CD4-positive, alpha-beta T cell treated with Interleukin-2 at 100 ng/mL for 4 hours (primary cell): ENCODE measurements around the gene SIPA1L3.
"Not testable (repeated sequence)": the region's sequence is repeated elsewhere in the genome, so short reads cannot be mapped to it uniquely, and the experiment has no call there.

Source experiments
- DNase-seq: peaks from one replicate; pipeline ENCODE4 v3.0.0-alpha.2; 2020; ENCODE audit warnings: low spot score

Gene SIPA1L3

DNA sequence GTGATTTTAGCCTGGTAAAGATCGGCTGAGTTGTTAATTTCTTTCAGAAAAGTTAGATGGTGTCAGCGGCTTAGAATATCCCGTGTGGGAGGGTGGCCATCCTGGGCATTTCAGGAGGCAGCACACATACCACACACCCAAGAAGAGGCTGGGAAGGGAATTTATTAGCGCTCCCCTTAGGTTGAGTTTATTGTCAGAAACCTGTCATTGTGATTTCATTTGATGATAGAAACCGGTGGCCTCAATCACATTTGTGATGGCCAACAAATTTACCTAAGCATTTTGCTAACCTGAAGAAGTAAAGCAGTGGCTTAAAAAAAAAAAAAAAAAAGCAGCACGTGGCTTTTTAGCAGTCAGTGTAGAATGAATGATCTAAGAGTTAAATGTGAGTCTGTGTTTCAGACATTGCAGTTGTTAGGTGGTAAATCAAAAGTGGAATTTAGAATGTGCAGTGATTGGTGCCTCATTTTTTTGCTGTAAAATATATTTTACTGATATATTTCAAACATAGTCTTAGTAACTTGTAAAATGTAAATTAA lies 2.7 kb downstream of the SIPA1L3 start:
- DNase-seq: no peak

DNA sequence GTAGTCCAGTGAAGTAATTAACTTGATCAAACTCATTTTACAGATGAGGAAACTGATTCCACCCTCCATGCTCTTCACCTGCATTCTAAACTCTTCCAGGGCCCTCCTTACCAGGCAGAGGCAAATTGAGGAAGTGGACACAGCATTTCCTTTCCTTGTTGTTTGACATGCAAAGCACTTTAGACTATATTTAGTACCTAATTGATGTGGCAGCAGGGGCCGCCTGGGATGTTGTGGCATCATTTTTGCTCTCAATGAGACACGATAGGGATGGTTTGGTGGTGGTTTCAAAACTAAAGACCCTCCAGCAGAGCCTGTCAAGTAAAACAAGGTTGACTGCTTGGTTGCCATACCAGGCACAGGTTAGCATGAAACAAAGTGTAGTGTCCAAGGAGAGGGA lies 7.9 kb downstream of the SIPA1L3 start:
- no peak for DNase-seq

DNA sequence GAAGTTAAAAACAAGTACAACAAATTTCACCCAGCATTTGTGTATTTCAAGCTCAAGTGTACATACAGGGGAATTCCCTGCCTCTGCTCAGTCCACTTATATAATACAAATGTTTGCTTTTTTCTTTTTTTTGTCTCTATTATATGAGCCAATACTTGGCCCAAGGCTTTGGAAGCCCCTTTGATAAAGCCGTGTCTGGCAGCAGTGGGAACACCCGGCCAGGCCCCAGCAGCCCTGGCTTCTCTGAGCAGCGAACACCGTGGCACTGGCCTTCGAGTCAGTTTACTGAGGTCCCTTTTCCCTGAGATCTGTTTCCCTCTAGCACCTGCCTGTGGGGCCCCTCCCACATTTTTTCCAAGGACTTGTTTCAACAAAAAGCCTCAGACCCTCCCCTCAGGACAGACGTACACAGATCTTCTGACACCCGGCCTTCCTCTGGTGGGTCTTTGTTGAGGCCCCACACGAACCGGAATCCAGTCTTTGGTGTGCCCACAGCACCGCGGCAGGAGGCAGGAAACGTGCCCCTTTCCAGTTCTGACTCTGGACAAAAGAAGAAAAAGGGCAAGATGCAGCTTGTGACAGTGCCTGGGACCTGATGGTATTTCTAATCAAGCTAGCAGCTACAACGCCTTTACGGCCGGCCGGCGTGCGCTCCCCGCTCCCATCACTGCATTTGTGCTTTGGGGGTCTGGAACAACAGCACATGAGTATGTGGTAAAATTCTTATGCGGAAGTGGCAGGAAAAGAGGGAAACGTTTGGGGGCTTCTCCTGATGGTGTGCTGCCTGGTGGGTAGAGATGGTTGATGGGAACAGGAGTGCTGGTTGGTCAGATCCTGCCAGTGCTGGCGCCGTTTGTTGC lies 13.8 kb downstream of the SIPA1L3 start:
- no peak for DNase-seq

DNA sequence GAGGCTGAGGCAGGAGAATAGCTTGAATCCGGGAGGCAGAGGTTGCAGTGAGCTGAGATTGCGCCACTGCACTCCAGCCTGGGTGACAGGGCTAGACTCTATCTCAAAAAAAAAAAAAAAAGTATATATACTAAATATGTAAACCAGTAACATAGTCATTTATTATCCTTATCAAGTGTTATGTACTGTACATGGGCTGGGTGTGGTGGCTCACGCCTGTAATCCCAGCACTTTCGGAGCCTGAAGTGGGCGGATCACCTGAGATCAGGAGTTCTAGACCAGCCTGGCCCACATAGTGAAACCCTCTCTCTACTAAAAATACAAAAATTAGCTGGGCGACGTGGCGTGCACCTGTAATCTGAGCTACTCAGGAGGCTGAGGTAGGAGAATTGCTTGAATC lies 17.6 kb downstream of the SIPA1L3 start:
- not testable (repeated sequence) for DNase-seq

DNA sequence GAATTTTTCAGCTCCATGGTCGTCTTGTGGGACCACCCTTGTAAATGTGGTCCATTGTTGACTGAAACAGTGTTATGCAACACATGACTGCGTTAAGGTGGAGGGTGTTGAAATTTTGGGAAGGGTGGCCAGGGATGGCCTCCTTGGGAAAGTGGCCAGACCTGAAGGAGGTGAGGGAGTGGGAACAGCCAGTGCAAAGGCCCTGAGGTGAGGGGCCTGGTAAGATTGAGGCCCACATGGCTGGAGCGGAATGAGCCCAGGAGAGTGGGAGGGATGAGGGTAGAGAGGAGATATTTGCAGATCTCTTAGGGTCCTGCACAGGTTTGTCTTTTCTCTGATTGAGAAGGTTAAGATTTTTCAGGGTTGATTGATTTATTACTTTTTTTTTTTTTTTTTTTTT lies 18.2 kb downstream of the SIPA1L3 start:
- DNase-seq: no peak

DNA sequence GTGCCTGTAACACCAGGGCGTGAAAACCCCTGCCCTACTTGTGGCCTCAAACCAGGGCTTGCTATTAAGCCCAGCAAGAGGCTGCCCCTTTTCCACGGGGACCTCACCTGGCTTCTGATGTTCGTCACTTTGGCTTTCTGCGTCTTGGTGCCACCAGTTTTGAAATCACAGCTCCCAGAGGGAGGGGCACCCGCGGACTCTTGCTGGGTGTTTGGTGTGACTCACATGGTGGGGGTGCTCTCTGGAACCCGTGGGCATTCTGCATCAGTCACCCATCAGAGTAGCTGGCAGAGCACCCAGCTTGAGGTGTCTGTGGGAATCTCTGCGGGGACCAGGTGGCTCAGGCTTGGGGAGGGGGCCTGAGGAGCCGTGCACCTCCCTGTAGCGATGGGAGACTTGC lies 19.2 kb downstream of the SIPA1L3 start:
- no peak for DNase-seq

DNA sequence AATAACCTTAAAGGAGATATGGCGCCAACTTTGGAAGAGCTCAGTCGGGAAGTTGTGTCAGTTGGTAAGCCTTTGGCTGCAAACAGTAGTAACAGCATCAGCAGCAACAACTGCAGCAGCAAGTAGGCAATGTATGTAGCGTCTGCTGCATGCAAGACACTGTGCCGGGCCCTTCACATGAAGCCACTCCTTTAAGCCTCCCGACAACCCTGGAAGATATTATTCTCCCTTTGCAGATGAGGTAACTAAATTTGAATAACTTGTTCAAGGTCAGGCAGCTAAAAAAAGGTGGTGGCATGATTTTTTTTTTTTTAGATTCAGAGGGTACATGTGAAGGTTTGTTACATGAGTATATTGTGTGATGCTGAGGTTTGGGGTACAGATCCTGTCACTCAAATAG lies 19.7 kb downstream of the SIPA1L3 start:
- no peak for DNase-seq

DNA sequence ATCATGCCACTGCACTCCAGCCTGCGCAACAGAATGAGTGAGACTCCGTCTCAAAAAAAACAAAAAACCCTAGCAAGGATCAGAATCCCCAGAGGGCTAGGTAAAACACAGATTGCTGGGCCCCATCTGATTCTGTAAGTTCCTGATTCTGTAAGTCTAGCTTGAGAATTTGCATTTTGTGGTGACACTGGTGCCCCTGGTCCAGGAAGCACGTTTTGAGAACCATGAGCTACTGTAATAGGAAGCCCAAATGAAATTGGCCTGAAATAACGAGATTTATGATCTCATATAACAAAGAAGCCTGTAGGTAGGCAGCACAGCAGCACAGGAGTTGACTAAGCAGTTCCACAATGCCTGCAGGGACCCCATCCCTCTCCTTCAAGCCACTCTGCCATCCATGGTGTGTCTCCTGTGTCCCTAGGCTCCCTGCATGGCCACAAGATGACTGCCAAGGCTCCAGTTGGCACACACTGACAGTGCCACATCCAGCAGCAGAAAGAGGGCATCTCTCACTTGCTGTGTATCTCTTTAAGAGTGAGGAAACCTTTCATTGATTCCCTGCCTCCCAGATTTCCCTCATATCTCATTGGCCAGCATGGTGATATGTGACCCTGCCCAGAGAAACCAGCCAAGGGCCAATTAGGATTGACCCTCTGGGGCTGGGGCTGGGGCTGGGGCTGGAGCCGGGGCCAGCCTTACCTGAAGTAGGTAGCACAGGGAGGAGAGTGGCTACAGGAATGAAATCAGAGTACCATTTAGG lies 21.7 kb downstream of the SIPA1L3 start:
- no peak for DNase-seq

DNA sequence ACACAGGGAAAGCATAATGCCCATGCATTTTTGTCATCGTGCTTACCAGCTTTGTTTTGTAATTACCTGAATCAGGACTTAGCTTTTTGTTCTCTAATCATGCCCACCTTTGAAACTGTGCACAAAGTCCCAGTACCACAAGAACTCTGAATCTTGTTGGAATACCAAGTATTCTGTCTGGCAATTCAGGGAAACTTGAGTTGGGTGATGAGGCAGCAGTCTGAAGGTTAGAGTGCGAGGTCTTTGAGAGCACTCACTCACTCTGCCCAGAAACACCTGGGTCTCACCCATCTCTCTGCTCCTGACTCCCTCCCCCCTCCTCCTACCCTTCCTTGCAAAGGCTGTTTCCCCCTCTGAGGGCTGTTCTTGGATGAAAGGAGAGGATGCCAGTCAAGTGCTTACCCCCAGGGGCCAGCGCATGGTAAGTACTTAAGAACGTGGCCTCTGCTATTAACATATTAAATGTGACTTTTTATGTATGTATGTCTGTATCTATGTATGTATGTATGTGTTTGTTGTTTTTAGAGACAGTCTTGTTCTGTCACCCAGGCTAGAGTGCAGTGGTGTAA lies 22.4 kb downstream of the SIPA1L3 start:
- no peak for DNase-seq

DNA sequence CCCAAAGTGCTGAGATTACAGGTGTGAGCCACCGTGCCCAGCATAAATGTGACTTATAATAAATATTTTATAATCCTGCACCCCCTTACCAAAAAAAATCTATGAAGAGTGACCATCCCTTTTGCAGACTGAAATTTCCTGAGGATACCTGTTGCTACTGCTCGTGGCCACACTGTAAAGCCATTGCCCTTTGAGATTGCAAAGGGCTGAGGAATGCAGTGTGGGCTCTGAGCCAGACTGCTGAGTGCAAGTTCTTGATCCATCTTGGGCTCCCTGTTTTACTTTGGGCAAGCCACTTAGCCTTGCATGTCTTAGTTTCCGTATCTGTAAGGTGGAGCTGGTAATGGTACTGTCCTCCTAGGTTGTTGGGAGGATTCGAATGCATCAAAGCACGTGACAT lies 23.4 kb downstream of the SIPA1L3 start:
- DNase-seq: no peak

DNA sequence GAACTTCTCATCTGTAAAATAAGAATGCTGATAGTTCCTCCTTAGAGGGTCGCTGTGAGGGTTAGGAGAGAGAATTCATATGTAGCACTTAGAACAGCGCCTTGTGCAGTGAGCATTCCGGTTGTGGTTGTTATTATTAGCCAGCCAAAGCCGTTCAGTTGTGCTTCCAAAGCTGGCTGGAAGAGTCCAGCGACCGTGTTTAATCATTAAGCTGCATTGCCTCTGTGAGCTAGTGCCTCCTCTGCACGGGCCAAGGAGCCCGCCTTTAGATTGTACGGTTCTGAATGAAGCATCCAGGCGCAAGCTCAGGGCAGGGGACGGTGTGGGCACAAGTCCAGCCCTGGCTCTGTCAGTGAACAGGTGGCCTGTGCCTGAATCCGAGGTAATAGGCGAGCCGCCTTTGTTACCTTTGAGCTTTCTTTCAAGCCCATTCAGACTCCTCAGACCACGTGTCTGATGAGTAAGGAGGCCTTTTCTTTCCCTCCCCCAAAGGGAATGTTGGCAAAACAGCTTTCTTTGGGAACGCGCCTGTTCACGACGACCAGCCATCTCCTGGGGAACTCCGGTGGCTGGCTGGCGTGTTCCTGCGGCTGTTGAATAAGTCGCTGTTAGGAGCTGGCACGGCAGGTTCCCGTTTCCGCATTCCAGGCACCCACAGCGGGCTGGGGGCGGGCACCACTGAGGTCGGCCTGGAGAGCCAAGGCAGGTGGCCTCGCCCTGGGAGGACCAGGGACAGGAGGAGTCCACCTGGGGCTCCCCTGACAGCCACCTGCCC lies 25.1 kb downstream of the SIPA1L3 start:
- DNase-seq: no peak

DNA sequence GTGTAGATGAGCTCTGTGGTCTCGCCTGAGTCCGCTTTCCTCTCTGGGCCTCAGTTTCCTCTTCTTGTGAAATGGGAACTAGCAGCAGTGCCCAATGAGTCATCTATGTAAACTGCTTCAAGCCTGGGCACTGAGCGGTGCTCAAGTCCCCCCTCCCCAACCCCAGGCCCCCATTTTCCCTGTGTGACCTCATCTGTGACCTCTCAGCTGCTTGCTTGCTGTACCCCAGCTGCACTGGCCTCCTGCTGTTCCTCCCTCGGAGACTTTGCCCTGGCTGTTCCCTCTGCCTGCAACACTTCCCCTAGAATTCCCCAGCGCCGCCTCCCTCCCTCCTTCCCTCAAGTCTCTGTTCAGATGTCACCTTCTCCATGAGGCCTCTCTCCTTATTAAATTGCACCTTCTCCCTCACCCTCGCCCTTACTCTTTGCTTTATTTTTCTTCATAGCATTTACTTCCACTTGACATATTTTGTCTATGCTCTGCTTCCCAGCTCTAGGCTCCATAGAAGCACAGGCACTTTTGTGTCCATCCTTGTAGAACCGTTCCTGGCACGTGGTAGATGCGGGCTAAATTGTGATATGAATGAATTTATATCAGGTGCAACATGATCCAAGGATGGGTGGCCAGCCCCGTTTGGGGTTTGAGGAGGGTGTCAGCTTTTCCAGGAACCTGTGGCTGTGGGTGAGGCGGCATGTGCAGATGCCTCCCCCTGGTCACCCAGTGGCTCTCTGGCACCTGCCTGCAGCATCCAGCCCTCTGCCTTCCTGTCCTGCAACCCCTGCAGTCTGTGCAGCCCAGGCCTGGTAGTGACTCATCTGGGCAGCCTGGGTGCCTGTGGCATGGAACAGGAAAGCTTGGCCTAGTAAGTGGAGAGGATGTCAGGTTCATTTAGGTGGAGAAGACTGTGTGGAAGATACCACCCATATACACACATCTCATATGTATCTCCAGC lies 26.3 kb downstream of the SIPA1L3 start:
- DNase-seq: no peak

DNA sequence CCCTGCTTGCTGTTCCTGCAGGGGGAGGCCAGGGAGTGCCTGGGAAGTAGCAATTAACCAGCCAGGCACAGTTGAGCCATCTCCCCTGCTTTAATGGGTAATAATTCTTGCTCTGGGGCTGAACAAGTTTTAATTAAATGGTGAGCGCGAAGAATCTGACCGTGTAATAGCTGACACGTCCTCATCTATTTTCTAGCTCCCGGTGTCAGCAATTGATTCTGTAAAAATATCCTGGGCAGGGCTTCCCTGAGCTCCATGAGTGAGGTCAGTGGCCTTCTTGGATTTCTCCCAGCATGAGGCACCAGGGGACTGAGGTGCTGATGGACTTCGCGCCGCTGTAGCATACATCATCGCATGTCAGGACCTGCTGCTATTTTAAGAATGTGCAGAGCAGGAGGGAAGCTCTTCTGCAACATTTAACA lies 26.9 kb downstream of the SIPA1L3 start:
- no peak for DNase-seq

DNA sequence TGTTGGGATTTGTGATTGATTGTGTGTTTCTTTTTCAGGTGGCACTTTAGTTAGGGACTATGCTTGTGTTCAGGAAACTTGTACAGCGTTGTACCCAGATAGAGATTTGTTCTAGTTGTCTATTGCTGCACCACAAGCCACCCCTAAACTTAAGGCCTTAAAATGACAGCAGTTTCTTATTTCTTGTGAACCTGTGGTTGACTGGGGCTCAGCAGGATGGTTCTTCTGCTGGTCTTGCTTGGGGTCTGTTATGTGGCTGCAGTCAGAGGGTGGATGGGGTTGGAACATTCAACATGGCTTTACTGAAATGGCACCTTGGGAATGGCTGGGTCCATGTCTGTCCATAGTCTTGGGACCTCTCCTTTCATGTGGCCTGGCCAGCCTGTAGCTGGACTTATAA lies 28.3 kb downstream of the SIPA1L3 start:
- no peak for DNase-seq

DNA sequence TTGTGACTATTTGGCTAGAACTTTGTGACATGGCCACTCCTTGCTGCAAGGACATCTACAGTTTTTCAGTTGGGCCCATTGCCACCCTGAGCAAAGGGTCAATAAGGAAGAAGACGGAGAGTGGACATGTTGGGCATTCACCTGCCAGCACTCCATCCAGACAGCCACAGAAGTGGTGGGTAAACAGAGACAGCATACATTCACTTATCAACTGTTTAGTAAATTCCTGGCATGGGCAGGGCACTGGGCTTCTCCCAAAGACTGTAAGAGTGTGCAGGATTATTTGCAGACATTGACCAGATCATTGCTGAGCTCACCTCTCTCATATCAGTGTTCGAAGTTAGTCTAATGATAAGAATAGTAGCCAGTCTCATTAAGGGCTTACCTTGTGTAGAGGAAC lies 29.2 kb downstream of the SIPA1L3 start:
- no peak for DNase-seq

DNA sequence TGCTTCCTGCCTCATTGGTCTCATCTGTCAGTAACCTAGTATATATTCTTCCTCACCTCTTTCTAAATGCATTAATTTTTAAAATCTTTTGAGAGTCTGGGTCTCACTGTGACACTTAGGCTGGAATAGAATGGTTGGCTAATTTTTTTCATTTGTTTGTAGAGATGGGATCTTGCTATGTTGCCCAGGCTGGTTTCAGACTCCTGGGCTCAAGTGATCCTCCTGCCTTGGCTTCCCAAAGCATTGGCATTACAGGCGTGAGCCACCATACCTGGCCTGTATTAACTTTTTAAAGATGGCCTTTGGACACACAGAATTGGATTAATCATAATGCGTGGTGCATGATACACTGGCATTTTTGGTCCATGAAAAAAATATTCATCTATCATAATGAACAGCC lies 29.9 kb downstream of the SIPA1L3 start:
- DNase-seq: no peak

DNA sequence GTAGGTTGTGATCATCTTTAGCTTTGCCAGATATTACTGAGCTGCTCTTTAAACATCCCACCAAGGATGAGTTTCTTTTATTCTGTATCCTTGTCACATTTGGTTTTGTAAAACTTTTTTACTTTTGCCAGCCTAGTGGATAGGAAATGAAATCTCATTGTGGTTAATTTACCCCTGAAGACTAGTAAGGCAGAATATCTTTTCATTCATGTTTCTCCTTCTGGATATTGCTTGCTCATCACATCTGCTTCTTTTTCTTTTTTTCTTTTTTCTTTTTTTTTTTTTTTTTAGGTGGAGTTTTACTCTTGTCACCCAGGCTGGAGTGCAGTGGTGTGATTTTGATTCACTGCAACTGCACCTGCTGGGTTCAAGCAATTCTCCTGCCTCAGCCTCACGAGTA lies 31.3 kb downstream of the SIPA1L3 start:
- no peak for DNase-seq

DNA sequence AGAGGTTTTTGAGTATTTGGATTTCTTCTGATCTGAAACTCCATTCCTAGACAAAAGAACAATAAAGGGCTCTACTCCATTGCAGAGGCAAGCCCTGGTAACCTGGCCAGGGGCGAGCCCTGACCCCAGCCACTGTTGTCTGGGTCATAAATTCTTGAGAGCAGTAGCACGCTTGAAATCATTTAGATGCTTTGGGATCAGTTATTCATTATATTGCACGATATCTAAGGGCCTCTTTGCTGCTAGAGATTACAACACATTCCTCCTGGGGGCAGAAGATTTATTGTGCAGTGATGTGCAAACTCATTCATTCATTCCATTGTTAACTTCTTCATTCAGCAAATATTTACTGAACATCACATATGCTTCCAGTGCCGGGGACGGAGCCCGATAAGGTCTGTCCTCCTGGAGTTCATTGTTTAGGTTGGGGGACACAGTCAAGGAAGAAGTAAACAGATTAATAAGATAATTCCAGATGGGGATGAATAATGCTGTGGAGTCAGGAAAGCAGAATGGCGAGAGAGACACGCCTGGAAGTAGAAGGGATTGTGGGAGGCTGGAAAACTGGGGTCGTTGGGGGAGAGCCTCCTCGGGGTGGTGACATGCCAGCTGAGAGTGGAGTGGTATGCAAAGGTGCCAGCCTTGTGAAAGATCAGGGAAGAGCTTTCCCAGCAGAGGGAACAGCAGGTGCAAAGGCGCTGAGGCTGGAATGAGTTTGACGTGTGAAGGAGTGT lies 34.9 kb downstream of the SIPA1L3 start:
- DNase-seq: no peak

DNA sequence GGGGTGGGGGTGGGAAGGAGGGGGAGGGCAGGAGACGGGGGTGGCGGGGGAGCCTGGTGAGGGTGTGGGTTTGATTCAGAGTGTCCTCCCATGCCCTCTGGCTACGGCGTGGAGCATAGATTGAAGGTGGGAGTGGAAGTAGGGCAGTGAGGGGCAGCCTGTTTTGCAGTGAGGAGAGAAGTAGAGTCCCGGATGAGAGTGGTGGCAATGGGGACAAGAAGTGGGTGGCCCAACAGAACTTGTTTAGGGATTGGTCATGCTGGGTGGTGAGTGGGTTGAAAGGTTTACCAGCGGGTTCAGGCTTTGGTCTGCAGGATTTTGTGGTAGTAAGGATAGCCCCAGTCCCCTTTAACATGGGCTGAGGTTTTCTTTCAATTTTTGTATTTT lies 35.5 kb downstream of the SIPA1L3 start:
- no peak for DNase-seq

DNA sequence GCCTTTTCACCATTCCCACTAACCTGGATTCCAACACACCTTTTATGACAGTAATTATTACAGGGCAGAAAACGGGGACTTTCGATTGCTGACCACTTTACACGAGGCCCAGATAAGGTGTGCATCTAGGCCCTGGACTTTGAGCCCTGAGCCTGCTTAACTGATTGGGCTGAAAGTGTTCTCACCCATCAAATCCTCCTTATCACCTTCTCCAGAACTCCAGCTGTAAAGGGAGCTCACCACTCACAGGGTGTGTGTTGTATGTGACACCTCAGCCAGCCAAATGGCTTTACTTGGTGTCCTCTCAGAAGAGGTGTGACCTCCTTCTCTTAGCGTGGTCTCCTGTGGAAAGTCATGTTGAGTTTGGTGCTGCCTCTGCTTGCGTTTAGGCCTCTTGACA lies 36.5 kb downstream of the SIPA1L3 start:
- no peak for DNase-seq
